ENCODE results near the gene PPT1. TPM values are rescaled to one million over a fixed set of nuclear protein-coding genes. Genes with fewer than 3 reads are reported as not detected.

PPT1 gene
- total RNA-seq, 1 experiment from 2014 or later: 154 TPM

DNA sequence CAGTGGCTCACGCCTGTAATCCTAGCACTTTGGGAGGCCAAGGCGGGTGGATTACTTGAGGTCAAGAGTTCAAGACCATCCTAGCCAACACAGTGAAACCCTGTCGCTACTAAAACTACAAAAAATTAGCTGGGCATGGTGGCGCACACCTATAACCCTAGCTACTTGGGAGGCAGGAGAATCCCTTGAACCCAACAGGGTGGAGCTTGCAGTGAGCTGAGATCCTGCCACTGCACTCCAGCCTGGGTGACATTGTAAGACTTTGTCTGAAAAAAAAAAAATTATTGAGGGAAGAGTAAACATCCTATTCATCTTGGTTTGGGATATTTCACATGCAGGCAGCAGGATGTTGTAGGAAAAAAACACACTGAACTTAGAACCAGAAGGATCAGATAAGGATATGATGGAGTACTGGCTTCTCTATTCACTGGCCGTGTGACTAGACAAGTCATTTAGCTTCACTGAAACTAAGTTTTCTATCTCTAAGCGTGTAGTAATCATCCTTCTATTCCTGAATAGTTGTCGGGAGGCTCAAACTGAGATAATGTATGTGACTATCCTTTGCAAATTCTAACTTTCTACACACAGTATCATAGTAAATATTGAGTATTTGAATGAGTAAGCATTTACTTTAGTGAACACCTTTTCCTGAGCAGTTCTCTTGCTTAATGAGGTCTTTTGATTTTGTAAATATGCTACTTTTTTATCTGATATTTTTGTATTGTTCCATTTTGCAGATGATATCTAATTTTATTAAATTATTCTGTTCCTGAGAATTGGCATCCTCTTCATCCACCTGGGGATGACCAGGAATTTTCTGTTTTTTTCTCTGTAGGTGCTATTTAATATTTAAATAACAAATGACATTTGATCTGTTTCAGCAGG, 38.4 kb downstream of the PPT1 start:
- Histone ChIP-seq H3K27me3 (ENCODE audit: insufficient read depth, low read depth) (no peaks in the 10 kb centered on the region), H3K9me2 (ENCODE audit: insufficient read depth) (no peaks in the 10 kb centered on the region), H3K79me2 (ENCODE audit: low read depth) (peaks cover 56% of the 10 kb centered on the region), H3K27ac (peak overlapping the region; percentile 84), H4K20me1 (ENCODE audit: insufficient read depth) (peaks cover 7% of the 10 kb centered on the region; the same call in 1 of the 2 replicates), H3K4me1 (replicated peaks; ENCODE audit: insufficient read depth) (peaks cover 41% of the 10 kb centered on the region), H3F3A (ENCODE audit: insufficient read depth, low read depth) (peaks cover 49% of the 10 kb centered on the region), H2AFZ (no peak overlapping the region), H3K9me3 (ENCODE audit: insufficient read depth, low read depth) (no peaks in the 10 kb centered on the region), H3K4me3 (no peak overlapping the region; the same call in 1 of the 2 replicates), H3K36me3 (ENCODE audit: low read depth) (peaks cover 36% of the 10 kb centered on the region), H3K4me2 (peak overlapping the region; percentile 55)
- POLR2A ChIA-PET (ENCODE audit: unreplicated experiment): interaction anchor here (0.6 to 0.7 kb wide), 3 partner anchors 9 to 78 kb away, joined by 3 to 7 read pairs (median 4); no protein-coding TSS in a partner anchor
- intact Hi-C loops (cut with micrococcal nuclease; ENCODE audit: unreplicated experiment): no loop called here
- no peak for DNase-seq
- TF ChIP-seq CTCF (conservative IDR thresholded peaks at IDR 0.05): no peak
- TF ChIP-seq EZH2 (IDR thresholded peaks at IDR 0.05; ENCODE audit: low read depth): no peak
- CTCF ChIA-PET: interaction anchor here (0.7 kb wide), 1 partner anchor 124 kb away, joined by 3 read pairs; no protein-coding TSS in a partner anchor
- no TSS peak for BruUV-seq (replicated peaks)

GRCh38 chr1:40058097-40058452, 39.0 kb downstream of the PPT1 start:
- ChIA-PET CTCF (no interaction called here), POLR2A (ENCODE audit: unreplicated experiment) (interaction anchor here (0.6 to 0.7 kb wide), 3 partner anchors 8 to 78 kb away, joined by 3 to 7 read pairs (median 4); no protein-coding TSS in a partner anchor)
- no TSS peak for BruUV-seq (replicated peaks)
- H3F3A ChIP-seq (ENCODE audit: insufficient read depth, low read depth): peaks cover 49% of the 10 kb centered on the region
- H3K9me2 ChIP-seq (ENCODE audit: insufficient read depth): no peaks in the 10 kb centered on the region
- no peak overlapping the region for H2AFZ ChIP-seq
- H3K9me3 ChIP-seq (ENCODE audit: insufficient read depth, low read depth): no peaks in the 10 kb centered on the region
- H3K27ac ChIP-seq: peak overlapping the region; percentile 84
- DNase-seq: no peak
- no peaks in the 10 kb centered on the region for H3K27me3 ChIP-seq (ENCODE audit: insufficient read depth, low read depth)
- no peak overlapping the region for H3K4me3 ChIP-seq
- H4K20me1 ChIP-seq (ENCODE audit: insufficient read depth): peaks cover 7% of the 10 kb centered on the region; the same call in 1 of the 2 replicates
- H3K4me1 ChIP-seq (replicated peaks; ENCODE audit: insufficient read depth): peaks cover 41% of the 10 kb centered on the region
- TF ChIP-seq CTCF (conservative IDR thresholded peaks at IDR 0.05): no peak
- TF ChIP-seq EZH2 (IDR thresholded peaks at IDR 0.05; ENCODE audit: low read depth): no peak
- H3K36me3 ChIP-seq (ENCODE audit: low read depth): peaks cover 32% of the 10 kb centered on the region
- intact Hi-C loops (cut with micrococcal nuclease; ENCODE audit: unreplicated experiment): no loop called here
- peak overlapping the region; percentile 55 for H3K4me2 ChIP-seq
- H3K79me2 ChIP-seq (ENCODE audit: low read depth): peaks cover 62% of the 10 kb centered on the region

- intact Hi-C loops (cut with micrococcal nuclease; ENCODE audit: unreplicated experiment): no loop called here
- no TSS peak for BruUV-seq (replicated peaks)
- POLR2A ChIA-PET (ENCODE audit: unreplicated experiment): interaction anchor here (0.6 to 0.7 kb wide), 4 partner anchors 19 to 157 kb away, joined by 3 to 16 read pairs (median 4); no protein-coding TSS in a partner anchor
Observed at GRCh38 chr1:40057310-40058030, 39.6 kb downstream of the PPT1 start.

More at GRCh38 chr1:40057310-40058030, 39.6 kb downstream of the PPT1 start:
- Histone ChIP-seq H3K4me3 (no peak overlapping the region), H3K27me3 (ENCODE audit: insufficient read depth, low read depth) (no peaks in the 10 kb centered on the region), H3K4me2 (no peak overlapping the region), H3F3A (ENCODE audit: insufficient read depth, low read depth) (peaks cover 49% of the 10 kb centered on the region), H3K79me2 (ENCODE audit: low read depth) (peaks cover 68% of the 10 kb centered on the region), H3K27ac (peak overlapping the region; percentile 84), H3K9me3 (ENCODE audit: insufficient read depth, low read depth) (no peaks in the 10 kb centered on the region), H4K20me1 (ENCODE audit: insufficient read depth) (peaks cover 7% of the 10 kb centered on the region; the same call in 1 of the 2 replicates), H3K36me3 (ENCODE audit: low read depth) (peaks cover 32% of the 10 kb centered on the region), H2AFZ (no peak overlapping the region), H3K4me1 (replicated peaks; ENCODE audit: insufficient read depth) (peaks cover 41% of the 10 kb centered on the region), H3K9me2 (ENCODE audit: insufficient read depth) (no peaks in the 10 kb centered on the region)
- CTCF ChIA-PET: no interaction called here
- no peak for TF ChIP-seq CTCF (conservative IDR thresholded peaks at IDR 0.05)
- TF ChIP-seq EZH2 (IDR thresholded peaks at IDR 0.05; ENCODE audit: low read depth): no peak
- no peak for DNase-seq

Data from PC-9 (cell line).